NCI-H2227 (cell line): ENCODE measurements around the gene CYP4A11.
"Not testable (repeated sequence)": the region's sequence is repeated elsewhere in the genome, so short reads cannot be mapped to it uniquely, and the experiment has no call there.

ENCODE experiments used
- DNase-seq: peaks from one replicate; lab custom pipeline; 2025; ENCODE audit not compliant: unreplicated experiment; lab: John Stamatoyannopoulos, UW

Gene CYP4A11, protein sequence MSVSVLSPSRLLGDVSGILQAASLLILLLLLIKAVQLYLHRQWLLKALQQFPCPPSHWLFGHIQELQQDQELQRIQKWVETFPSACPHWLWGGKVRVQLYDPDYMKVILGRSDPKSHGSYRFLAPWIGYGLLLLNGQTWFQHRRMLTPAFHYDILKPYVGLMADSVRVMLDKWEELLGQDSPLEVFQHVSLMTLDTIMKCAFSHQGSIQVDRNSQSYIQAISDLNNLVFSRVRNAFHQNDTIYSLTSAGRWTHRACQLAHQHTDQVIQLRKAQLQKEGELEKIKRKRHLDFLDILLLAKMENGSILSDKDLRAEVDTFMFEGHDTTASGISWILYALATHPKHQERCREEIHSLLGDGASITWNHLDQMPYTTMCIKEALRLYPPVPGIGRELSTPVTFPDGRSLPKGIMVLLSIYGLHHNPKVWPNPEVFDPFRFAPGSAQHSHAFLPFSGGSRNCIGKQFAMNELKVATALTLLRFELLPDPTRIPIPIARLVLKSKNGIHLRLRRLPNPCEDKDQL

DNA sequence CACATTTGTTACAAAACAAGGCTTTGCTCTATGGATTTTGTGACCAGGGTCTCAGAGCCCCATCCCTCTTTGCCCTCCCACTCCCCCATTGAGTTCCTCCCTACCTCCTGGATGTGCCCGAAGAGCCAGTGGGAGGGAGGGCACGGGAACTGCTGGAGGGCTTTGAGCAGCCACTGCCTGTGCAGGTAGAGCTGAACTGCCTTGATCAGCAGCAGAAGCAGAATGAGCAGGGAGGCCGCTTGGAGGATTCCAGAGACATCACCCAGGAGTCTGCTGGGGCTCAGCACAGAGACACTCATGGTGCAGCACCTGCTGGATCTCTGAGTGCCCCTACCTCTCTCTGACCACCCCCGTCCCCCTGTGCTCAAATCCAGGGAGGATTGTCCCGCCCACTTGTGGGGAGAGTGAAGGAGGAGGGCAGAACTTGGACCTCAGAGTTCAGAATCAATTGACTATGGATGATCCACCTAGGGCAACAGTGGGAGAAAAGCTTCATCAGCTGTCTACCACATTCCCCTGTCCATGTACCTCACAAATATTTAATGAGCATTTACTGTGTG lies at the start of gene CYP4A11:
Gene CYP4A11 (minus strand): TSS at position 342 of the 560 bp plus-strand sequence. CDS start 43 bp downstream, at position 299.
- no peak for DNase-seq

DNA sequence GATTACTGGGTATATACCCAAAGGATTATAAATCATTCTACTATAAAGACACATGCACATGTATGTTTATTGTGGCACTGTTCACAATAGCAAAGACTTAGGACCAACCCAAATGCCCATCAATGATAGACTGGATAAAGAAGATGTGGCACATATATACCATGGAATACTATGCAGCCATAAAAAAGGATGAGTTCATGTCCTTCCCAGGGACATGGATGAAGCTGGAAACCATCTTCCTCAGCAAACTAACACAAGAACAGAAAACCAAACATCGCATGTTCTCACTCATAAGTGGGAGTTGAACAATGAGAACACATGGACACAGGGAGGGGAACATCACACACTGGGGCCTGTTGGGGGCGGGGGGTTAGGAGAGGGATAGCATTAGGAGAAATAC lies 49.3 kb upstream of the CYP4A11 start:
- not testable (repeated sequence) for DNase-seq

DNA sequence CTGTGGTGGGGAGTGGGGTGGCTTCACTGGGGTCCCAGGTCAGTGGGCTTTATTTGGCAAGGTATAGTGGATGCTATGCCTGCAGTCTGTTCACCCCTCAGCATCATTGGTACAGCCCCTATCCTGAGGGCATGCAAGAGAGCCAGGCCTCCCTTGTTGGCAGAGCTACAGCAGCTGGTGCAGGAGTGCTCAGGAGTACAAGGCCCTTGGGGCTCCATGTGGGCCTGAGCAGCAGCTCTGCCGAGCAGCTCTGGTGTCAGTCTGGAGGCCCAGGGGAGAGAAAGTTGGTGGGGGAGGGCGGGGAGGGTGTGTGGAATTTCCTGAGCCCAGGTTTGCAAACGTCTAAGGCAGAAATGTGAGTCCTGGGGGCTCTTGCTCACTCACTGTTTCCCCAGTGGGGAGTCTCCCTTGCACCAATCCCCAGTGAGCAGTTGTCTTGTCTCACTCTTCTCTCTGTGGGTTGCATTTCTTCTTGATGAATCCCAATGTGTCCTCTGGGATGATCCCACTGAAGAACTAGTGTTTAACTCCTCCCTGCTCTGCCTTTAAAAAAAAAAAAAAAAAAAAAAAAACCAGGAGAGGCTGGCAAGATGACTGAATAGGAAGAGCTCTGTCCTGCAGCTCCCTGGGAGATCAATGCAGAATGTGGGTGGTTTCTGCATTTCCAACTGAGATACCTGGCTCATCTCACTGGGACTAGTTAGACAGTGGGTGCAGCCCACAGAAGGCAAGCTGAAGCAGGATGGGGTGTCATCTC lies 42.7 kb upstream of the CYP4A11 start:
- no peak for DNase-seq

DNA sequence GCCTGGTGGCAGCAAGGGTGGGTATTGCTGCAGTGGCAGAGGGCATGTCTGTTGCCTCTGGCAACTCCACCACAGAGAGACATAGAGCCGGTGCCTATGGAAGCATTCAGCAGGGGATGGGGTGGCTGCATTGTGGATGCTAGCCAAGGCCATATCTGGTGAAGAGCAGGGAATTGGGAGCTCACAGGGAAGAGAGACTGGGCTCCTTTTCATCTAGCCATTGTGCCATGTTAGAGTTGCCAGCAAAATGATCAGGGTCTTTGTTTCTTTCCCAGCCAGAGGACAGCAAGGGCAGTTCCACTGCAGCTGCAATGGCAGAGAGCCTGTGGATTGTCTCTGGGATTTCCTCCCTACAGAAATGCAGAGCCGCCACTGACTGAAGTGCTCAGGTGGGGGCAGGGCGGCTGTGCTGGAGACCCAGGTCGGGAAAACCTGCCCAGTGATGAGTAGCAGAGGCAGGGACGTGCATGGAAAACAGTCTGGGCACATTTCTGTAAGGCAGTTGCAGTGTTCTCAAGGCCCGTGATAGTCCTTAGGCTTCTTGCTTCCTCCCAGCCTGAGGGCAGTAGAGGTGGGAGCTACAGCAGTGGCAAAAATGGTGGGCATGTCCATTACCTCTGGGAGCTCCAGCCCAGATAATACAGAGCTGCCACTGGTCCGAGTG lies 42.0 kb upstream of the CYP4A11 start:
- DNase-seq, result no peak

DNA sequence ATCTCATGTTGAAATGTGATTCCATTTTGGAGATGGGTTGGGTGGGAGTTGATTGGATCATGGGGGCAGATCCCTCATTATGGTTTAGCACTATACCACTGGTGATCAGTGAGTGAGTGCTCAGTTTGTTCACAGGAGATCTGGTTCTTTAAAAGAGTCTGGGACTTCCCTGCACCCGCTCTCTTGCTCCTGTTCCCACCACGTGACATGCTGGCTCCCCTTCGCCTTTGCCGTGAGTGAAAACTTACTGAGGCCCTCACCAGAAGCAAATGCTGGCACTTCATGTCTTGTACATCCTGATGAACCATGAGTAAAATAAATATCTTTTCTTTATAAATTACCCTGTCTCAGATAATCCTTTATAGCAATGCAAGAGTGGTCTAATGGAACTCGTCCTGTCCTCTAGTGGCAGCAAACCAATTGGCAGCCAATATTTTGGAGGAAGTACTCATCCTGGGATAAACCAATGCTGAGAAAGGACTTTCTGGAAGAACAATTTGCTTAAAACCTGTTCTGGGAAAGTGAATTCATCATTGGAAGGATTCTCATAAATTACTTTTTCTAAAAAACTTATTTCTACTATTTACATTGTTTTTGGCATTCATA lies 27.8 kb upstream of the CYP4A11 start:
- DNase-seq, result no peak

DNA sequence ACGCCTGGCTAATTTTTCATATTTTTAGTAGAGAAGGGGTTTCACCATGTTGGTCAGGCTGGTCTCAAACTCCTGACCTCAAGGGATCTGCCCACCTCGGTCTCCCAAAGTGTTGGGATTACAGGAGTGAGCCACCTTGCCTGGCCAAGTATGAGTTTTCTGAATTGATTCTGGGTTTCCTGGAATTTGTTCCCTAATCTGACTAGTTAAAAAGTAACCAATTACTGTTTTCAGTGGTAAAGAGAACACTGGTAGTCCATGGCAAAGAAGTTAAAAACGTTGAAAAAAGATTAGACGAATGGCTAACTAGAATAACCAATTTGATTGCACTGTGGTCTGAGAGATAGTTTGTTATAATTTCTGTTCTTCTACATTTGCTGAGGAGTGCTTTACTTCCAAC lies 21.0 kb upstream of the CYP4A11 start:
- not testable (repeated sequence) for DNase-seq

DNA sequence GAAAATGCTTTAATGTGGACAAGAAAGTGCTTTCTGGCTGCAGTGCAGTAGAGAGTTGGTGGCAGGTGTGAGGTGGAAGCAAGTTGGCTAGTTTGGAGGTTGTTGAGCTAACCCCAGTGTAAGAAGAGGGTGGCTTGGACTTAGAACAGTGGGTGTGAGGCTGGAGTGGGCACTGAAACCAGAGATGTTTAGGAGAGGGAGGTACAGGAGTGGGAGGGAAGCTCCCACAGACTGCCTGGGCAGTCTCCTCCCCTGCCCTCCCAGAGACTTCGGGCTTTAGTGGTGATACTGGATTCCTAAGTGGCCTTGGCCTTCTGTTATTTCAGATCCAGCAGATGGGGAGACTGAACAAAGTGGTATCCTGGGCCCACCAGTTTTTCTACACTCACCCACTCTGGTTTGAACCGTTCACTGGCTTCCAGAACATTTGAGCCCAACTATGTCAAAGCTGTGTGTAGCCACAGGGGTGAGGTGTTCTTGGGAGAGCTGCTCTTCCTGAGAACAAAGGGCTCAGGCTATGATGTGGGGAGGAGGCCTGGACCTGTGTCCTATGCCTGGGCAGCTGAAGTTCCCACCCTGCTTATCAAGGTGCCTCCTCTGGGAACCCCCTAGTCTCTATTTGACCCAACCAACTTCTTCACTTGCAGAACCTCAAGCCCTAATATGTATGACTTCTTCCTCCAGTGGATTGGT lies 19.9 kb upstream of the CYP4A11 start:
- DNase-seq, result no peak

DNA sequence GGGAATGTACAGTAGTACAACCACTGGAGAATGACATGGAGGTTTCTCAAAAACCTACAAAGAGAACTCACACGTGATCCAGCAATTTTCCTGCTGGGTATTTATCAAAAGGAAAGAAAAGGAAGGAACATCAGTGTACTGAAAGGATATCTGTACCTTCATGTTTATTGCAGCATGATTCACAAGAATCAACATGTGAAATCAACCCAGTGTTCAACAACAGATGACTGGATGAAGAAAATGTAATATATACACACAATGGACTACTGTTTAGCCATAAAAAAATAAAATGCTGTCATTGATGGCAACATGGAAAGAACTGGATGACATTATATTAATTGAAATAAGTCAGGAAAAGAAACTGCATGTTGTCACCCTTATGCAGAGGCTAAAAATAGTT lies 19.0 kb upstream of the CYP4A11 start:
- DNase-seq, result no peak

DNA sequence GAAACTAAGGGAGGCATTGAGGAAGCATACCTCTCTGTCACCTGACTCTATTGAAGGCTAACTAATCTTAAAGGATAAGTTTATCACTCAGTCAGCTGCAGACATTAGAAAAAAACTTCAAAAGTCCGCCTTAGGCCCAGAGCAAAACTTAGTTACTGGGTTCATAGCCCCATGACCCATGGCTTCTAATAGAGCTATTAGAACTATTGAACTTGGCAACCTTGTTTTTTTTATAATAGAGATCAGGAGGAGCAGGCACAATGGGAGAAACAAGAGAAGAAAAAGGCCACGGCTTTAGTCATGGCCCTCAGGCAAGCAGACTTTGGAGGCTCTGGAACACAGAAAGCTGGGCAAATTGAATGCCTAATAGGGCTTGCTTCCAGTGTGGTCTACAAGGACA lies 13.8 kb upstream of the CYP4A11 start:
- DNase-seq, result not testable (repeated sequence)

DNA sequence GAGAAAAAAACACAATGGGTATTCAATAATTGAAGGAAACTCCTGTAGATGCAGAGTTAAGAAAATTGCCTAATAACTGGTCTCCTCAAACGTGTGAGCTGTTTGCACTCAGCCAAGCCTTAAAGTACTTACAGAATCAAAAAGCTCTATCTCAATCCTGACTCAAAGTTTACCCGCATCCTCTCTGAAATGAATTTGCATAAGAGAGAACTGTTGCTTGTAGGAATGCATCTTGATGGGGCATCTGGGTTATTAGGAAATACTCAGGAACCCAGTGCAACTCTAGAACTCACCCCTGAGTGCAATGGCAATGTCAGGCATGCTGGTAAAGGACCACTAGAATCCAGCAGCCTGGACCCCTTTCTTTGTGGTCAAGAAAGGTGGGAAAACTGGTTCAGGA lies 12.6 kb upstream of the CYP4A11 start:
- not testable (repeated sequence) for DNase-seq

DNA sequence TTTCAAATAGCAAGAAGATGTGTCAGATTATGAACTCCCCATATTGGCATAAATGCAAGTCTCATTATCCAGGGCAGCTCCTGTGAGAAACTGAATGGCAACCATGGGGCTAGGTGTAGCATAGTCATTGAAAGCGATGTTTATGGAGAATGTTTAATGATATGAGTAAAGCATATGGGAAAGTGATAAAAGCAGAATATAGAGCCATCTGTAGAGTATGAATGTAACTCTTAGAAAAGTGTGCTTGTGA lies 8.1 kb upstream of the CYP4A11 start:
- not testable (repeated sequence) for DNase-seq

DNA sequence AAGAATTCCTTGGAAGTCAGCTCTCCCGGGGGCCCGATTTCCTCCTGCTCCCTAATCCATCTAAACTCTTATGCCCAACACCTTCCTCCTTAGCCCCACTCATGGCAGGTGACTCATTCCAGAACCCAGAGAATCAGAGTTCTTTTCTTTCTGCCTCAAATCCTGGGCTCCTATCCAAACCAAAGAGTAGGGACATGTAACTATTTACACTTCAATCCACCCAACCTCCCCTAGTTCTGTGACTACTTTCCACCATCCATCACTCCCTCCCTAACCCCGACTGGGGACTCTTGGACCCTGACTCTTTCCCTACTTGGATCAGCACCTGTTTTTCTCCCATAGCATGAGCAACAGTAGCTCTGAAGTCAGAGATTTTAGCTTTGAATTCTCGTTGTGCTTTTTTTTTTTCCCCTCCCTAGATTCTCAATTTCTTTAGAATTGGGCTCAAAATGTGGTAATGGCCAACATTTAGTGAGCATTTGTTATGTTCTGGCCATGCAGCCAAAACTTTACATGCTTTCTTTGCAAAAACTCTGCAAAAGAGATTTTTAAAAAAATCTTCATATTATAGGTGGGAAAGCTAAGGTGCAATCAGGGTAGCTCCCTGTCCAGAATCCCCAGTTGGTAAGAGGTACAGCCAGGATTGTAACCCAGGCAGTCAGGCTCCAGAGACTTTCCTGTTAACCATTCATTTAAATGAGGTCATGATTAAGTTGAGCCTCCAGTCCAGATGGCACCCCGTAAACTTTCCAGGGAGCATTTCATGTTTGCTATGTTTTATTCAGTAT lies 7.5 kb upstream of the CYP4A11 start:
- no peak for DNase-seq

DNA sequence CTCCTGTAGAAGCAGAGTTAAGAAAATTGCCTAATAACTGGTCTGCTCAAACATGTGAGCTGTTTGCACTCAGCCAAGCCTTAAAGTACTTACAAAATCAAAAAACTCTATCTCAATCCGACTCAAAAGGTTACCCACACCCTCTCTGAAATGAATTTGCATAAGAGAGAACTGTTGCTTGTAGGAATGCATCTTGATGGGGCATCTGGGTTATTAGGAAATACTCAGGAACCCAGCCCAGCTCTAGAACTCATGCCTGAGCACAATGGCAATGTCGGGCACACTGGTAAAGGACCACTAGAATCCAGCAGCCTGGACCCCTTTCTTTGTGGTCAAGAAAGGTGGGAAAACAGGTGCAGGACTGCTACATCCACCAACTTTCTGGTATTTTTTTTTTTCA lies 6.4 kb upstream of the CYP4A11 start:
- not testable (repeated sequence) for DNase-seq

DNA sequence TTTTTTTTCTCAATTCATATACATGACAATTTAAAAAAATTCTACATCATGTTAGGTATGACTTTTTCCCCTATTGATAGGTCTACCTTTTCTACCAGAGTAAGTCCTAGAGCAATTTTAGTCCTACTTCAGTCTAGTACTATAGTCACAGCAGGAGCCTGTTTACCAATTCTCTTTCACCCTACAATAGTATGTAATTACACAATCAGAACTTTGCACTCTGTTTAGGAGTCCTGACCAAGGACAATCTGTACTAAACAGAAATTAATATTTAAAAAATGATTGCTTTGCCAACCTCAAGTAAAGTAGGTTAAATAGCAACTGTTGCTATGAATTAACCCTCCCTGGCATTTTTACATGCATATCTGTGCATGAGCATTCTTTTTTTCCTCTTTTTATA lies 810 bp upstream of the CYP4A11 start:
- DNase-seq, result no peak

DNA sequence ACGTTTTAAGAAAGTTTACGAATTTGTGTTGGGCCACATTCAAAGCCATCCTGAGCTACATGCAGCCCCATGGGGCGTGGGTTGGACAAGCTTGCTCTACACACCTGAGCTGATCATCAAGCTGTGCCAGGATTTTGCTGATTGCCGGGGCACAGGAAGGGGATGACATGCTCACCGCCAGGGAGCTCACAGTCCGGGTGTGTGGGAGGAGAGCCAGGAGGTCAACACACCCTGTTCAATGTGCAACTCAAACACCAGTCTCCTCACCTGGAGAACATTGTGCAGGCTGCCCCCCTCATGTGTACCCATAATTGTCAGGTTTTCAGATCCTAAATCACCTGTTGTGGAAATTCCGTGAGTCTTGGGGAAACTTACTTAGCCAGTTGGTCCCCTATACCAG lies 969 bp downstream of the CYP4A11 start:
- DNase-seq, result no peak

DNA sequence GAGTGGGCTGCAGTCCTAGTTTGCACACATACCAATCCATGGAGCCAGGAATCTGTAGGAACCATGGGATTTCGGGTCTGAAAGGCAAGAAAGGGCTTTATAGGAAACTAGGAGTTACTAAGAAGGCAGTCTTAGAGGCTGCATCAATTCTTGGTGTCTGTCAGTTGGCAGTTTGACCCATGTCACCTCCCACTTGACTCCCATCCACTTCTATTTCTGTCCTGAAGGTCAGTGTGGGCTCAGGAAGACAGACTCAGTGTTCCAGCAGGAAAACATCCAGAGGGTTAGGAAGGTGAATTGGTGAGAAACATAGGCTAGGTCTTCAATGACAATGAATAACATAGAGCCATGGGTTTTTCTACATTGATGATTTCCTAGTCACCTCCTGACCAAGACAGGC lies 4.0 kb downstream of the CYP4A11 start:
- no peak for DNase-seq

DNA sequence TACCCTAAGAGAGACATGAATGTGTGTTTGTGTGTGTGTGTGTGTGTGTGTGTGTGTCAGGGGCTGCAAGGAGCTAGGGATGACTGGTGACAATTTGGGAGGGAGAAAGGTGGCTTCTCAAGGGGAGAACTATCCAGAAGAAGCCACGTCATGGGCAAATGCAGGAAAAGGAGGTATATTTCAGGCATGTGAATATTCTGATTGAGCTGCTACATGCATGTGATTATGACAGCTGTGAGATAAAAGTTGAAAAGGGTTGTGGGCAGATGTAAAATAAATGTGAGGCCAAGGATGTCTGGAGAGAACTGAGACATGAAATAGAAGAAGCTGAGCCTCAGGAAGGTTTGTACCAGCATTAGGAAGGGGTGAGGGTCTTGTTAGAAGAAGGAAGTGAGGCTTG lies 4.5 kb downstream of the CYP4A11 start:
- DNase-seq, result no peak

DNA sequence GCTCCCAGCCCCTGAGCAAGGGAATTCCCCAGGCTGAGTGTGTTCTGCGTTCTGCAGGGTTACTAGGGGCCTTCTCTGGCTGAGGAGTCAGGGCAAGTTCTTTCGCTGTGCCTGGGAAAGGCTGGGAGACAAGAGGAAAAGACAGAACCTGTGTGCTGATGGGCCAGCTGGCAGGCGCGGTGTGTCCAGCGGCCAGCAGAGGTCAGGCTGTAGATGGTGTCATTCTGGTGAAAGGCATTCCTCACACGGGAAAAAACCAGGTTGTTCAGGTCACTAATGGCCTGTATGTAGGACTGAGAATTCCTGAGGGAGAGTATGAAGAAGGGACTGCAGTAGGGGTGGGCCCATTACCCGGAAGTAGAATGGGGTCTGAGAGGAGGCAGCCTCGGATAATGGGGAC lies 6.4 kb downstream of the CYP4A11 start:
- not testable (repeated sequence) for DNase-seq

DNA sequence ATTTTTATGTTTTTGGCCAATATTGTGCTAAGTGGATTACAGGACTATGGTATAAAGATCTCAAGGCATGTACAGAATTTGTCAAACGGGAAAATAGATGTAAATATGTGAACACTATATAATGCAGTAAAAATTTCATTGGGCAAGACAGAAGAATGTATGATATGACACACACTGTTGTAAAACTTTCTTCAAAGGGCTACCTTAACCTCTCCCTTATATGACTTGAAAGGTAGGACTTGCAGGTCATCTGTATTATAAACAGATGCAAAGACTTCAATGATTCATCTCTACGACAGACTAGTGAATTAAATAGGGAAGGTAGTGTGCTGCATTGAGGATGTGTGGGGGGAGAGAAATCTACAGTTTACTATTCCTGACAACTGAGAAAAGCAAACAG lies 9.3 kb downstream of the CYP4A11 start:
- not testable (repeated sequence) for DNase-seq

DNA sequence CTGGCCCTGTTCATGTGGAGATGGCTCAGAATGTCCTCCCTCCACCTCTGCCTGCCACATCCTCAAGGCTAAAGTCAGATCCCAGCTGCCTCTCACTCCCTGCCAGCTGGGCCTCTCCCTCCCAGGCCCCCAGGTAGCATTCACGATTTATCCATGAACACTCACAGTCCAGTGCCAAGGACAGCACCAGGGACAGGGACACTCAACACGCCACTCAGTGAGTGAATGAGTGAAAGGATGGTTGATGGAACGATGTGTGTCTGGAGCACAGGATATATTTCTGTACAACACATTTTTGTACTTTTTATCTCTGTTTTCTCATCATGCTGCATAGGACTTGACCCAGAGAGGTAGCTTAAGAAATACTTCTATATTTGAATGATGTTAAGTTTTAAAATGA lies 10.1 kb downstream of the CYP4A11 start:
- DNase-seq, result no peak
